SK-N-MC (cell line): ENCODE data around the gene MCTP2.

ENCODE experiments used
- DNase-seq: peaks from one replicate; pipeline ENCODE4 v3.0.0-alpha.2; 2011; ENCODE audit warnings: low read depth, low spot score
- H3K27ac ChIP-seq: fragments of 200-600 bp; sonication (generic); 2 replicates; pipeline ENCODE4 v1.5.1; 2016; ENCODE audit warnings: mixed run types
- H3K36me3 ChIP-seq: fragments of 200-600 bp; sonication (generic); 2 replicates; pipeline ENCODE4 v1.6.1; 2017; ENCODE audit warnings: antibody characterized with exemption, low read length, mixed read lengths; ENCODE audit not compliant: insufficient read depth
- H3K4me3 ChIP-seq: fragments of 200-600 bp; sonication (generic); 2 replicates; pipeline ENCODE4 v1.5.1; 2016
- H3K9ac ChIP-seq: fragments of 200-600 bp; sonication (generic); 2 replicates; pipeline ENCODE4 v1.8.0; 2017; ENCODE audit warnings: mixed run types, mixed read lengths; ENCODE audit not compliant: insufficient read length
- H3K9me3 ChIP-seq: fragments of 200-600 bp; sonication (generic); 2 replicates; pipeline ENCODE4 v1.6.1; 2017; ENCODE audit warnings: low read depth, mild to moderate bottlenecking, antibody characterized with exemption, low read length, moderate library complexity, mixed read lengths
- EZH2 ChIP-seq: fragments of 200-600 bp; sonication (generic); IDR thresholded peaks from one replicate; pipeline ENCODE4 v1.6.1; 2017; ENCODE audit warnings: antibody characterized with exemption
- FOXP2 ChIP-seq: optimal IDR thresholded peaks from 2 replicates; pipeline ENCODE3; 2011; ENCODE audit warnings: mild to moderate bottlenecking, moderate library complexity; ENCODE audit not compliant: insufficient read depth; ENCODE audit errors: extremely low read length, control extremely low read depth
- POLR2AphosphoS5 ChIP-seq: IDR thresholded peaks from 2 replicates; pipeline ENCODE4 v1.6.1; 2012; ENCODE audit warnings: mild to moderate bottlenecking, low read depth, low read length, borderline replicate concordance

Gene MCTP2

GRCh38 chr15:94453227-94453988 is 222.0 kb downstream of the MCTP2 start:
- Histone ChIP-seq H3K9ac (no peak overlapping the region), H3K9me3 (no peaks in the 10 kb centered on the region), H3K27ac (no peak overlapping the region), H3K36me3 (no peaks in the 10 kb centered on the region), H3K4me3 (no peak overlapping the region)
- no peak for DNase-seq
- TF ChIP-seq POLR2AphosphoS5 (no peak), FOXP2 (no peak), EZH2 (no peak)

GRCh38 chr15:94455297-94455696 is 223.9 kb downstream of the MCTP2 start:
- no peak overlapping the region for H3K4me3 ChIP-seq
- no peak overlapping the region for H3K9ac ChIP-seq
- H3K27ac ChIP-seq: no peak overlapping the region
- H3K9me3 ChIP-seq: no peaks in the 10 kb centered on the region
- DNase-seq: no peak
- TF ChIP-seq EZH2: no peak
- H3K36me3 ChIP-seq: no peaks in the 10 kb centered on the region

GRCh38 chr15:94456226-94456625 is 224.9 kb downstream of the MCTP2 start:
- TF ChIP-seq POLR2AphosphoS5 (no peak), FOXP2 (no peak), EZH2 (no peak)
- Histone ChIP-seq H3K9ac (no peak overlapping the region), H3K36me3 (no peaks in the 10 kb centered on the region), H3K4me3 (no peak overlapping the region), H3K9me3 (no peaks in the 10 kb centered on the region), H3K27ac (no peak overlapping the region)
- no peak for DNase-seq

DNA sequence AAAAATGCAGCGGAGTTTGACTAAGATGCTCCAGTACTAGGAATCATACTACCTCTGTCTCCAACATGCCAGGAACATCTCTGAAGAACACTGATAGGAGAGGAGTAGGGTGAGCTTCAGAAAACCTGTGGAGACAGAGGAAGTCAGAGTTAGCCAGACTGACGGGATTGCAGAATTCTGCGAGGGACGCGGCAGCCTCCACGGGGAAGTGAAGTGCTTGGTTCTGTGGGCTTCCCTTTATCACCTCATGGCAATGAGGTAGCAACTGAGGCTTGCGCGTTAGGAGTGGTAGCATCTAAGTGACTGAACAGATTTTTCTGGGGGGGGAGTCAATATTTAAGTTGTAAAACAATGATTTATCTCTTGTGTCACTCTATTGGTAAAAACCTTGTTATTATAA is 226.3 kb downstream of the MCTP2 start:
- H3K9me3 ChIP-seq: no peaks in the 10 kb centered on the region
- TF ChIP-seq FOXP2 (no peak), POLR2AphosphoS5 (no peak), EZH2 (no peak)
- H3K9ac ChIP-seq: no peak overlapping the region
- no peaks in the 10 kb centered on the region for H3K36me3 ChIP-seq
- DNase-seq: no peak
- no peak overlapping the region for H3K4me3 ChIP-seq
- H3K27ac ChIP-seq: no peak overlapping the region

- Histone ChIP-seq H3K4me3 (no peak overlapping the region), H3K9ac (no peak overlapping the region), H3K9me3 (no peaks in the 10 kb centered on the region), H3K27ac (no peak overlapping the region), H3K36me3 (no peaks in the 10 kb centered on the region)
- TF ChIP-seq FOXP2 (no peak), POLR2AphosphoS5 (no peak), EZH2 (no peak)
- no peak for DNase-seq
Measured at GRCh38 chr15:94460624-94461023, 229.3 kb downstream of the MCTP2 start.

GRCh38 chr15:94467034-94467433 is 235.7 kb downstream of the MCTP2 start:
- Histone ChIP-seq H3K27ac (no peak overlapping the region), H3K9me3 (no peaks in the 10 kb centered on the region), H3K9ac (no peak overlapping the region), H3K36me3 (no peaks in the 10 kb centered on the region), H3K4me3 (no peak overlapping the region)
- no peak for DNase-seq
- TF ChIP-seq FOXP2 (no peak), POLR2AphosphoS5 (no peak), EZH2 (no peak)

DNA sequence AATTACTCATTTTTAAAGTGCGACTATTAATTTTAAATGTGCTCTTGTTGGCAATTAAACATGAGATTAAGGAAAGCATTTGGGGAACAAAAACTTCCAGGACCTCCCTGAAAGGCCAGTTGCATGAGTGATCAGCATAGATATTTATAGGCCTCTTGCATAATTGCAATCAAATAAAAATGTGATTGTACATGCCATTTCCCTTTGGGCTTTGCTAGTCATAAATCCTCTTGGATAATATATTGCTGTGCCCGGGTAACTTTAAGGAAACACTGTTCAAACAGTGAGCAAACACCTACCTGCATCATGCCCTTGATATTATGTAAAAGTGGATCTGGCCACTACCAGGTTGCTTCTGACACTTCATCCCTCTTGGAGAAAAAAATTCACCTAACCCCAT is 239.1 kb downstream of the MCTP2 start:
- H3K4me3 ChIP-seq: no peak overlapping the region
- no peaks in the 10 kb centered on the region for H3K9me3 ChIP-seq
- no peaks in the 10 kb centered on the region for H3K36me3 ChIP-seq
- TF ChIP-seq POLR2AphosphoS5 (no peak), EZH2 (no peak), FOXP2 (no peak)
- DNase-seq: no peak
- no peak overlapping the region for H3K9ac ChIP-seq
- no peak overlapping the region for H3K27ac ChIP-seq

- TF ChIP-seq EZH2: no peak
- no peak for TF ChIP-seq POLR2AphosphoS5
- TF ChIP-seq FOXP2: no peak
- no peak overlapping the region for H3K9ac ChIP-seq
- no peak overlapping the region for H3K4me3 ChIP-seq
- DNase-seq: no peak
- no peaks in the 10 kb centered on the region for H3K9me3 ChIP-seq
- no peak overlapping the region for H3K27ac ChIP-seq
- no peaks in the 10 kb centered on the region for H3K36me3 ChIP-seq
Measured at GRCh38 chr15:94476686-94477085, 245.3 kb downstream of the MCTP2 start.

GRCh38 chr15:94477913-94478553 is 246.7 kb downstream of the MCTP2 start:
- TF ChIP-seq POLR2AphosphoS5: no peak
- TF ChIP-seq EZH2: no peak
- TF ChIP-seq FOXP2: no peak
- no peaks in the 10 kb centered on the region for H3K9me3 ChIP-seq
- no peaks in the 10 kb centered on the region for H3K36me3 ChIP-seq
- H3K27ac ChIP-seq: no peak overlapping the region
- DNase-seq: no peak
- no peak overlapping the region for H3K4me3 ChIP-seq
- H3K9ac ChIP-seq: no peak overlapping the region
